Vagina (tissue), 2 donors: ENCODE measurements around the gene BIN2. TPM values are rescaled to one million over a fixed set of nuclear protein-coding genes. Genes with fewer than 3 reads are reported as not detected.
"Not testable (repeated sequence)": the region's sequence is repeated elsewhere in the genome, so short reads cannot be mapped to it uniquely, and the experiment has no call there.

ENCODE experiments used
- DNase-seq, 2 donors: peaks; one replicate each; pipeline ENCODE4 v3.0.0-alpha.2; 2017; ENCODE audit errors: extremely low spot score in 2 of 2
- H3K27ac ChIP-seq: fragments of 200-600 bp; sonication (generic); one replicate; pipeline ENCODE4 v1.5.1; 2019
- H3K27me3 ChIP-seq: fragments of 200-600 bp; sonication (generic); one replicate; pipeline ENCODE4 v1.5.1; 2019
- H3K36me3 ChIP-seq, 2 donors: fragments of 200-600 bp; sonication (generic); one replicate each; pipeline ENCODE4 v1.5.1; 2017 to 2019
- H3K4me1 ChIP-seq: fragments of 200-600 bp; sonication (generic); one replicate; pipeline ENCODE4 v1.5.1; 2019
- H3K4me3 ChIP-seq, 2 donors: fragments of 200-600 bp; sonication (generic); 1 replicate in 1 of 2; 2 replicates in 1 of 2; pipeline ENCODE4 v1.5.1; 2016 to 2019
- H3K9me3 ChIP-seq: fragments of 200-600 bp; sonication (generic); one replicate; pipeline ENCODE4 v1.5.1; 2019
- CTCF ChIP-seq, 3 experiments: fragments of 450-650 bp in 2 of 3; fragments of 200-600 bp in 1 of 3; sonication (generic) in 1 of 3; IDR thresholded peaks; one replicate each; pipeline ENCODE4 v1.5.1; 2017 to 2019; ENCODE audit warnings: antibody characterized with exemption in 3 of 3, mild to moderate bottlenecking in 2 of 3, moderate library complexity in 2 of 3
- POLR2A ChIP-seq, 2 donors: fragments of 450-650 bp; IDR thresholded peaks; one replicate each; pipeline ENCODE4 v1.6.1; 2017; ENCODE audit warnings: antibody characterized with exemption in 2 of 2, mild to moderate bottlenecking in 2 of 2, moderate library complexity in 2 of 2
- POLR2AphosphoS5 ChIP-seq, 2 donors: sonication (generic); formaldehyde crosslinking; IDR thresholded peaks; one replicate each; pipeline ENCODE4 v1.9.0; 2017; ENCODE audit warnings: antibody characterized with exemption in 2 of 2, mild to moderate bottlenecking in 2 of 2, low read depth in 1 of 2; ENCODE audit not compliant: insufficient read depth in 1 of 2
- intact Hi-C: fragments of 100-400 bp; cut with DNase I; formaldehyde crosslinking; loops from one replicate; pipeline ENCODE4 v1.15.1; 2023
- total RNA-seq: library from RNA; depleted of rRNA; stranded (reverse); fragments of >200 nt; gene quantifications from one replicate; pipeline ENCODE4 v1.2.3, GENCODE V29; 2016

Gene BIN2
- total RNA-seq, 1 donor from 2014 or later: 6.4 TPM

DNA sequence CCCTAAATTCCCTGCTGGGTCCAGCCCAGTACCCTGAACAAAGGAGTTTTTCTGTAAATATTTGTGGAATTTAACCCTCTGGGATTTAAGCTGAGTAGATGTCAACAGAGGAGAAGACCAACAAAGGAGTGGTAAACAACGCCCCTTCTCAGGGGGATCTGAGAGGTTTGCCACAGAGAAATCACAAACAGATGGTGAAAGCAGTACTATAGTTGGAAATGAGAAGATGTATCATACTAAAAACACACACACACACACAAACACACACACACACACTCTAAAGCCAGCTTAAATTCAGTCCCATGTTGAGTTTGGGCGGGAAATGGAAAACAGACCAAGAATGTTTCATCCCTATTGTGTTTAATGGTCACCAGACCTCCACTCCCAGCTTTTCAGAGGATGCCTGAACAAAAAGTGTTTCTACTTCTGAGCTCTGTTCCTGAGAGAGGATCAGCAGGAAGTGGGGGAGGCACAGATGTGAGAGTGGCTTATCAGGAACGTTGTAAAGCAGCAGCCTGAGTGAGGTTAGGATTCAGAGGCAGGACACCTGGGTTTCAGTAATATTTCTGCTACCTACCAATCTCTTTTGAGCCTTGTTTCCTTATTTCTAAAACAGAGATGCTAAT is 3.2 kb downstream of the BIN2 start:
- DNase-seq: no peak
- TF ChIP-seq POLR2AphosphoS5 (IDR thresholded peaks at IDR 0.05; ENCODE audit: insufficient read depth in 1 of 2, low read depth in 1 of 2): no peak
- TF ChIP-seq POLR2A (IDR thresholded peaks at IDR 0.05): no peak
- TF ChIP-seq CTCF (IDR thresholded peaks at IDR 0.05): no peak
- intact Hi-C loops: no loop called here
- Histone ChIP-seq H3K4me1 (peaks cover 30% of the 10 kb centered on the region), H3K27me3 (no peaks in the 10 kb centered on the region), H3K27ac (no peak overlapping the region), H3K36me3 (no peaks in the 10 kb centered on the region), H3K4me3 (no peak overlapping the region), H3K9me3 (no peaks in the 10 kb centered on the region)

GRCh38 chr12:51320311-51320694 is 3.7 kb downstream of the BIN2 start:
- Histone ChIP-seq H3K27ac (no peak overlapping the region), H3K4me3 (no peak overlapping the region), H3K4me1 (peaks cover 25% of the 10 kb centered on the region), H3K9me3 (no peaks in the 10 kb centered on the region), H3K27me3 (no peaks in the 10 kb centered on the region), H3K36me3 (no peaks in the 10 kb centered on the region)
- TF ChIP-seq POLR2A (IDR thresholded peaks at IDR 0.05) (no peak), POLR2AphosphoS5 (IDR thresholded peaks at IDR 0.05; ENCODE audit: insufficient read depth in 1 of 2, low read depth in 1 of 2) (no peak), CTCF (IDR thresholded peaks at IDR 0.05) (no peak)
- no peak for DNase-seq
- intact Hi-C loops: no loop called here

GRCh38 chr12:51318846-51319599 is 5.0 kb downstream of the BIN2 start:
- Histone ChIP-seq H3K4me1 (peaks cover 25% of the 10 kb centered on the region), H3K4me3 (no peak overlapping the region), H3K27ac (no peak overlapping the region), H3K36me3 (no peaks in the 10 kb centered on the region), H3K9me3 (no peaks in the 10 kb centered on the region), H3K27me3 (no peaks in the 10 kb centered on the region)
- DNase-seq: no peak
- TF ChIP-seq CTCF (IDR thresholded peaks at IDR 0.05) (no peak), POLR2AphosphoS5 (IDR thresholded peaks at IDR 0.05; ENCODE audit: insufficient read depth in 1 of 2, low read depth in 1 of 2) (no peak), POLR2A (IDR thresholded peaks at IDR 0.05) (no peak)
- intact Hi-C loops: no loop called here

GRCh38 chr12:51318057-51318806 is 5.7 kb downstream of the BIN2 start:
- H3K4me3 ChIP-seq, DNase-seq, H3K9me3 ChIP-seq, H3K27me3 ChIP-seq, H3K27ac ChIP-seq, H3K36me3 ChIP-seq, intact Hi-C loops: not testable (repeated sequence)
- H3K4me1 ChIP-seq: peaks cover 25% of the 10 kb centered on the region

DNA sequence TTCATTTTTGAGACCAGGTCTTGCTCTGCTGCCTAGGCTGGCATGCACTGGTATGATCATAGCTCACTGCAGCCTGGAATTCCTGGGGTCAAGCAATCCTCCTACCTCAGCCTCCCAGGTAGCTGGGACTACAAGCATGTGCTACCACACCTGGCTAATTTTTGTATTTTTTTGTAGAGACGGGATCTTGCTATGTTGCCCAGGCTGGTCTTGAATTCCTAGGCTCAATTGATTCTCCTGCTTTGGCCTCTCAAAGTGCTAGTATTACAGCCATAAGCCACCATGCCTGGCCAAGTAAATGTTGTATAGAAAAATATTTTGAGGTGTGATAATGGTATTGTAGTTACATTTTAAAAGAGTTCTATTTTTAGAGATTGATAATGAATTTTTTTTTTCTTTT is 12.6 kb downstream of the BIN2 start:
- Histone ChIP-seq H3K4me3 (no peak overlapping the region), H3K9me3 (no peaks in the 10 kb centered on the region), H3K36me3 (no peaks in the 10 kb centered on the region), H3K27ac (no peak overlapping the region), H3K27me3 (no peaks in the 10 kb centered on the region), H3K4me1 (peaks cover 7% of the 10 kb centered on the region)
- intact Hi-C loops: no loop called here
- DNase-seq: no peak
- TF ChIP-seq CTCF (IDR thresholded peaks at IDR 0.05) (no peak), POLR2AphosphoS5 (IDR thresholded peaks at IDR 0.05; ENCODE audit: insufficient read depth in 1 of 2, low read depth in 1 of 2) (no peak), POLR2A (IDR thresholded peaks at IDR 0.05) (no peak)
